ENCODE results near the gene ST3GAL2.
"Not testable (repeated sequence)": the region's sequence is repeated elsewhere in the genome, so short reads cannot be mapped to it uniquely, and the experiment has no call there.

DNA sequence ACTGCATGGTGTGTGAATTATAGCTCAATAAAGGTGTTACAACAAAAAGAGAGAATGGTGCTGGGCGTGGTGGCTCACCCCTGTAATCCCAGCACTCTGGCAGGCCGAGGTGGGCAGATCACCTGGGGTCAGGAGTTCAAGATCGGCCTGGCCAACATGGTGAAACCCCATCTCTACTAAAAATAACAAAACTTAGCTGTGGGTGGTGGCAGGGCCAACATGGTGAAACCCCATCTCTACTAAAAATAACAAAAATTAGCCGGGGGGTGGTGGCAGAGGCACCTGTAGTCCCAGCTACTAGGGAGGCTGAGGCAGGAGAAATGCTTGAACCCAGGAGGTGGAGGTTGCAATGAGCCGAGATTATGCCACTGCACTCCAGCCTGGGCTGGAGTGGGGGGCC is 32.8 kb downstream of the ST3GAL2 start:
- not testable (repeated sequence) for TF ChIP-seq ZFP3 (CRISPR knock-in tag; IDR thresholded peaks at IDR 0.05); PATZ1 (CRISPR knock-in tag; IDR thresholded peaks at IDR 0.05; ENCODE audit: borderline replicate concordance); ESRRG (CRISPR knock-in tag; IDR thresholded peaks at IDR 0.05); TCF4 (CRISPR knock-in tag; IDR thresholded peaks at IDR 0.05; ENCODE audit: borderline replicate concordance); ZNF70 (CRISPR knock-in tag; IDR thresholded peaks at IDR 0.05); TOX (CRISPR knock-in tag; IDR thresholded peaks at IDR 0.05; ENCODE audit: borderline replicate concordance); ZFP30 (CRISPR knock-in tag; IDR thresholded peaks at IDR 0.05); CSDC2 (CRISPR knock-in tag; IDR thresholded peaks at IDR 0.05); OSR1 (CRISPR knock-in tag; IDR thresholded peaks at IDR 0.05); TSHZ2 (CRISPR knock-in tag; IDR thresholded peaks at IDR 0.05); ZC3H10 (CRISPR knock-in tag; IDR thresholded peaks at IDR 0.05)
- TF ChIP-seq, protein P1, sequence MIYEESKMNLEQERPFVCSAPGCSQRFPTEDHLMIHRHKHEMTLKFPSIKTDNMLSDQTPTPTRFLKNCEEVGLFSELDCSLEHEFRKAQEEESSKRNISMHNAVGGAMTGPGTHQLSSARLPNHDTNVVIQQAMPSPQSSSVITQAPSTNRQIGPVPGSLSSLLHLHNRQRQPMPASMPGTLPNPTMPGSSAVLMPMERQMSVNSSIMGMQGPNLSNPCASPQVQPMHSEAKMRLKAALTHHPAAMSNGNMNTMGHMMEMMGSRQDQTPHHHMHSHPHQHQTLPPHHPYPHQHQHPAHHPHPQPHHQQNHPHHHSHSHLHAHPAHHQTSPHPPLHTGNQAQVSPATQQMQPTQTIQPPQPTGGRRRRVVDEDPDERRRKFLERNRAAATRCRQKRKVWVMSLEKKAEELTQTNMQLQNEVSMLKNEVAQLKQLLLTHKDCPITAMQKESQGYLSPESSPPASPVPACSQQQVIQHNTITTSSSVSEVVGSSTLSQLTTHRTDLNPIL (CRISPR knock-in tag; IDR thresholded peaks at IDR 0.05; ENCODE audit: low read depth) = not testable (repeated sequence)

Data from SK-N-SH treated with all-trans-retinoic acid at 6 μM for 48 hours (cell line).